ENCODE measurements around the gene SAMD9L. TPM values are rescaled to one million over a fixed set of nuclear protein-coding genes. Genes with fewer than 3 reads are reported as not detected.

Gene SAMD9L
- total RNA-seq, 1 donor from 2014 or later, result 5.9 TPM

GRCh38 chr7:93092757-93093370, 55.3 kb downstream of the SAMD9L start:
- intact Hi-C loops (cut with micrococcal nuclease), result no loop called here
- DNase-seq, result no peak
- ATAC-seq, result no peak

Other genes starting within 250 kb of the SAMD9L start
- 3.5 TPM for gene SAMD9, start 30.4 kb downstream of the SAMD9L start, total RNA-seq
- not detected for gene HEPACAM2, start 78.1 kb upstream of the SAMD9L start, total RNA-seq
- 17.7 TPM for gene VPS50, start 84.0 kb upstream of the SAMD9L start, total RNA-seq

All from left ventricle myocardium superior (tissue), 1 donor.